ENCODE results near the gene PRUNE2.
"Not testable (repeated sequence)": the region's sequence is repeated elsewhere in the genome, so short reads cannot be mapped to it uniquely, and the experiment has no call there.

The PRUNE2 gene

GRCh38 chr9:76598981-76599380 lies 306.9 kb downstream of the PRUNE2 start:
- DNase-seq (ENCODE audit: low spot score): no peak
- Histone ChIP-seq H3K9me3 (ENCODE audit: severe bottlenecking) (no peaks in the 10 kb centered on the region), H3K27me3 (ENCODE audit: insufficient read depth, poor library complexity, severe bottlenecking) (no peaks in the 10 kb centered on the region), H3K4me1 (ENCODE audit: insufficient read depth, poor library complexity, severe bottlenecking) (no peaks in the 10 kb centered on the region), H3K36me3 (ENCODE audit: low read depth) (no peaks in the 10 kb centered on the region), H3K4me3 (ENCODE audit: severe bottlenecking) (no peak overlapping the region), H3K27ac (ENCODE audit: poor library complexity, severe bottlenecking) (no peak overlapping the region)
- no peak for TF ChIP-seq CTCF (IDR thresholded peaks at IDR 0.05; ENCODE audit: poor library complexity, severe bottlenecking)
- no peak for ATAC-seq (ENCODE audit: low read depth)

GRCh38 chr9:76595645-76596044 lies 310.3 kb downstream of the PRUNE2 start:
- no peak for ATAC-seq (ENCODE audit: low read depth)
- H3K4me3 ChIP-seq (ENCODE audit: severe bottlenecking): no peak overlapping the region
- H3K27me3 ChIP-seq (ENCODE audit: insufficient read depth, poor library complexity, severe bottlenecking): no peaks in the 10 kb centered on the region
- H3K27ac ChIP-seq (ENCODE audit: poor library complexity, severe bottlenecking): no peak overlapping the region
- H3K4me1 ChIP-seq (ENCODE audit: insufficient read depth, poor library complexity, severe bottlenecking): no peaks in the 10 kb centered on the region
- no peak for TF ChIP-seq CTCF (IDR thresholded peaks at IDR 0.05; ENCODE audit: poor library complexity, severe bottlenecking)
- H3K9me3 ChIP-seq (ENCODE audit: severe bottlenecking): no peaks in the 10 kb centered on the region
- H3K36me3 ChIP-seq (ENCODE audit: low read depth): no peaks in the 10 kb centered on the region
- DNase-seq (ENCODE audit: low spot score): no peak

GRCh38 chr9:76594764-76595424 lies 311.0 kb downstream of the PRUNE2 start:
- TF ChIP-seq CTCF (IDR thresholded peaks at IDR 0.05; ENCODE audit: poor library complexity, severe bottlenecking): no peak
- Histone ChIP-seq H3K27me3 (ENCODE audit: insufficient read depth, poor library complexity, severe bottlenecking) (no peaks in the 10 kb centered on the region), H3K4me1 (ENCODE audit: insufficient read depth, poor library complexity, severe bottlenecking) (no peaks in the 10 kb centered on the region), H3K9me3 (ENCODE audit: severe bottlenecking) (no peaks in the 10 kb centered on the region), H3K36me3 (ENCODE audit: low read depth) (no peaks in the 10 kb centered on the region), H3K4me3 (ENCODE audit: severe bottlenecking) (no peak overlapping the region), H3K27ac (ENCODE audit: poor library complexity, severe bottlenecking) (no peak overlapping the region)
- ATAC-seq (ENCODE audit: low read depth) (no peak), DNase-seq (ENCODE audit: low spot score) (no peak)

- DNase-seq (ENCODE audit: low spot score); H3K4me1 ChIP-seq (ENCODE audit: insufficient read depth, poor library complexity, severe bottlenecking); H3K27ac ChIP-seq (ENCODE audit: poor library complexity, severe bottlenecking); ATAC-seq (ENCODE audit: low read depth); H3K36me3 ChIP-seq (ENCODE audit: low read depth); H3K9me3 ChIP-seq (ENCODE audit: severe bottlenecking); H3K4me3 ChIP-seq (ENCODE audit: severe bottlenecking); H3K27me3 ChIP-seq (ENCODE audit: insufficient read depth, poor library complexity, severe bottlenecking): not testable (repeated sequence)
These were observed 311.8 kb downstream of the PRUNE2 start for GRCh38 chr9:76593961-76594735.

GRCh38 chr9:76592974-76593347 lies 313.0 kb downstream of the PRUNE2 start:
- H3K4me1 ChIP-seq (ENCODE audit: insufficient read depth, poor library complexity, severe bottlenecking): no peaks in the 10 kb centered on the region
- no peak for TF ChIP-seq CTCF (IDR thresholded peaks at IDR 0.05; ENCODE audit: poor library complexity, severe bottlenecking)
- no peaks in the 10 kb centered on the region for H3K9me3 ChIP-seq (ENCODE audit: severe bottlenecking)
- H3K4me3 ChIP-seq (ENCODE audit: severe bottlenecking): no peak overlapping the region
- H3K27ac ChIP-seq (ENCODE audit: poor library complexity, severe bottlenecking): no peak overlapping the region
- no peaks in the 10 kb centered on the region for H3K27me3 ChIP-seq (ENCODE audit: insufficient read depth, poor library complexity, severe bottlenecking)
- no peaks in the 10 kb centered on the region for H3K36me3 ChIP-seq (ENCODE audit: low read depth)
- ATAC-seq (ENCODE audit: low read depth) (no peak), DNase-seq (ENCODE audit: low spot score) (no peak)

All from RWPE2 (cell line).